Left colon (tissue), 2 donors: ENCODE measurements around the gene RPL38. TPM values are rescaled to one million over a fixed set of nuclear protein-coding genes. Genes with fewer than 3 reads are reported as not detected.

Experiments used
- total RNA-seq, 2 donors: library from RNA; stranded (reverse); fragmentation: NEBNext Ultra II Directional; extraction: Animal tissue kit (Norgen Biotek cat#: 25700); gene quantifications; one replicate each; pipeline ENCODE4 v1.2.1, GENCODE V29; 2021
- donor health status: DM: no; HTN: no; CAD: no.
- donor health status: DM: yes; HTN: yes; CAD: no.

The RPL38 gene
- total RNA-seq, 2 donors from 2014 or later: 629 to 677 TPM

Other genes with a start within 250 kb of the RPL38 start
- 1 to 10 TPM; 1.4 to 3.0 TPM for gene TTYH2, start 9.9 kb downstream of the RPL38 start, total RNA-seq
- not detected for gene DNAI2, start 70.6 kb downstream of the RPL38 start, total RNA-seq
- gene KIF19, start 122.5 kb downstream of the RPL38 start, total RNA-seq: 1 to 10 TPM; 2.1 to 3.5 TPM
- gene BTBD17, start 158.2 kb downstream of the RPL38 start, total RNA-seq: under 1 TPM in 1 of 2 donors, not detected in 1; 0.24 TPM
- gene GPR142, start 163.8 kb downstream of the RPL38 start, total RNA-seq: under 1 TPM in 1 of 2 donors, not detected in 1; 0.31 TPM
- 100 to 1,000 TPM; 155 to 161 TPM for gene GPRC5C, start 228.4 kb downstream of the RPL38 start, total RNA-seq